Duodenal mucosa (tissue), 2 donors: ENCODE data around the gene TSHZ2.
"Not testable (repeated sequence)": the region's sequence is repeated elsewhere in the genome, so short reads cannot be mapped to it uniquely, and the experiment has no call there.

ENCODE experiments used
- H3K27ac ChIP-seq: one replicate; pipeline ENCODE4 v1.7.0; 2013; ENCODE audit warnings: low read depth, low read length
- H3K27me3 ChIP-seq, 2 donors: one replicate each; pipeline ENCODE4 v1.7.0; 2013; ENCODE audit warnings: low read length in 2 of 2, control low read depth in 1 of 2; ENCODE audit not compliant: insufficient read depth in 2 of 2, control insufficient read depth in 1 of 2
- H3K36me3 ChIP-seq, 2 donors: one replicate each; pipeline ENCODE4 v1.7.0; 2013; ENCODE audit warnings: low read length in 2 of 2, control low read depth in 1 of 2; ENCODE audit not compliant: insufficient read depth in 2 of 2, control insufficient read depth in 1 of 2
- H3K4me1 ChIP-seq, 2 donors: one replicate each; pipeline ENCODE4 v1.7.0; 2013; ENCODE audit warnings: low read length in 2 of 2, control low read depth in 1 of 2; ENCODE audit not compliant: insufficient read depth in 2 of 2, control insufficient read depth in 1 of 2
- H3K4me3 ChIP-seq, 2 donors: one replicate each; pipeline ENCODE4 v1.7.0; 2013; ENCODE audit warnings: low read length in 2 of 2, low read depth in 1 of 2
- H3K9ac ChIP-seq, 2 donors: one replicate each; pipeline ENCODE4 v1.7.0; 2013; ENCODE audit warnings: low read length in 2 of 2, low read depth in 1 of 2
- H3K9me3 ChIP-seq, 2 donors: one replicate each; pipeline ENCODE4 v1.7.0; 2013; ENCODE audit warnings: low read length in 2 of 2, control low read depth in 1 of 2; ENCODE audit not compliant: control insufficient read depth in 1 of 2

TSHZ2 gene

DNA sequence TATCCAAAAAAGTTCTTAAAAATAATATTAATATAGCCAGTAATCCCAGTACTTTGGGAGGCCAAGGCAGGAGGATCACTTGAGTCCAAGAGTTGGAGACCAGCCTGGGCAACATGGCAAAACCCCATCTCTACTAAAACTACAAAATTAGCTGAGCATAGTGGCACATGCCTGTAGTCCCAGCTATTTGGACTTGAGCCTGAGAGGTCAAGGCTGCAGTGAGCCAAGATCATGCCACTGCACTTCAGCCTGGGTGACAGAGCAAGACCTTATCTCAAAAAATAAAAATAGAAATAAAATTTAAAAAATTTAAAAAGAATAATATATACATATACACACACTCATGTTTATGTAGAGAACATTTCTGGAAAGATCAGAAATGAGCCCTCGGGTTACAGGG is 441.7 kb downstream of the TSHZ2 start:
- not testable (repeated sequence) for H3K9me3 ChIP-seq, H3K9ac ChIP-seq, H3K4me1 ChIP-seq, H3K27ac ChIP-seq, H3K36me3 ChIP-seq, H3K4me3 ChIP-seq, H3K27me3 ChIP-seq

DNA sequence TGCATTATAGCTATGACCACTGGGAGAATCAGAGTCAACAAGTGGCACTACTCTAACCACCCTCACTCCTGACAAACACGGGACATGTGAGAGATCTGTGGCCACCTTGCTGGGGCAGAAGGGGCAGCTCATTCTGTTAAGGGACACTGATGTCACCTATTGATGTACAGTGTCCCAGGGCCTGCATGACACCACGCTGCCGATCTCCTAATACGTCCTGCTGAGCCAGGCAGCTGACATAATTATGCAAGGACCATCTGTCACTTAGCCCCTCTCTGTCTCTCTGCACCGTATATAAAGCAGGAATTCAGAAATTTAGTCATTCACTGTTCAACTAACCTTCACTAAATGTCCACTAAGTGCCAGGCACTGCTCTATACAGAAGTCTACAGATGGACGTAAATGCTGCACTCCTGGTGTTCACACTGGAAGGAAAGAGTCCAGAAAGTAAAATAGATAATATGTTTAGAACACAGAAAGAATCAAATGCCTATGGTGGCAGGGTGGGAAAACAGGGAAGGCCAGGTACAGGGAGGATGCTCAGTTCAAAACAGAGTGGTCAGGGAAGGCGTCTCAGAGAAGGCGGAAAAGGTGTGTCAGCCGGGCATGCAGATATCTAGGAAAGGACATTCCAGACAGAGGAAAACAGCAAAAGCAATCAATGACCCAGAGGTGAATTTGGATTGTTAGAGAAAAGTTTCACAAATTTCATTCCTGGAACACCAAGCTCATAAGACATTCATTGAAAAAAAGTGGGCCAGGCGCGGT is 447.7 kb downstream of the TSHZ2 start:
- Histone ChIP-seq H3K9me3 (no peaks in the 10 kb centered on the region), H3K4me3 (no peak overlapping the region), H3K4me1 (no peaks in the 10 kb centered on the region)

DNA sequence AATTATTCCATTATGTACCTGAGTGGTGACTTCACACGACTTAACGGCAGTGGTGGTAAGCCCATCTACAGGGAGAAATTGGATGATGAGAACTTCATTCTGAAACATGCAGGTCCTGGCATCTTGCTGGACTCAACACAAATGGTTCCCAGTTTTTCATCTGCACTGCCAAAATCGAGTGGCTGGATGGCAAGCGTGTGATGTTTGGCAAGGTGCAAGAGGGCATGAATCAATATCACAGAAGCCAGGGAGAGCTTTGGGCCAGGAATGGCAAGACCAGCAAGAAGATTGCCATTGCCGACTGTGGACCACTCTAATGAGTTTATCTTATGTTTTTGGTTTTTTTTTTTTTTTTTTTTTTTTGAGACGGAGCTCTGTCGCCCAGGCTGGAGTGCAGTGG is 449.2 kb downstream of the TSHZ2 start:
- Histone ChIP-seq H3K27ac (no peak overlapping the region), H3K9ac (no peak overlapping the region), H3K4me3 (no peak overlapping the region), H3K9me3 (no peaks in the 10 kb centered on the region), H3K27me3 (no peaks in the 10 kb centered on the region), H3K4me1 (no peaks in the 10 kb centered on the region), H3K36me3 (no peaks in the 10 kb centered on the region)

More for the DNA sequence above, 447.7 kb downstream of the TSHZ2 start:
- Histone ChIP-seq H3K27me3 (no peaks in the 10 kb centered on the region), H3K36me3 (no peaks in the 10 kb centered on the region), H3K9ac (no peak overlapping the region), H3K27ac (no peak overlapping the region)

- H3K9ac ChIP-seq, result no peak overlapping the region
- H3K4me1 ChIP-seq, result no peaks in the 10 kb centered on the region
- H3K36me3 ChIP-seq, result no peaks in the 10 kb centered on the region
- H3K4me3 ChIP-seq, result no peak overlapping the region
- H3K27me3 ChIP-seq, result no peaks in the 10 kb centered on the region
- no peak overlapping the region for H3K27ac ChIP-seq
- H3K9me3 ChIP-seq, result no peaks in the 10 kb centered on the region
Observed at GRCh38 chr20:53422039-53422438, 449.9 kb downstream of the TSHZ2 start.

- H3K9me3 ChIP-seq, result no peaks in the 10 kb centered on the region
- no peaks in the 10 kb centered on the region for H3K36me3 ChIP-seq
Observed at GRCh38 chr20:53423587-53424146, 451.5 kb downstream of the TSHZ2 start.

DNA sequence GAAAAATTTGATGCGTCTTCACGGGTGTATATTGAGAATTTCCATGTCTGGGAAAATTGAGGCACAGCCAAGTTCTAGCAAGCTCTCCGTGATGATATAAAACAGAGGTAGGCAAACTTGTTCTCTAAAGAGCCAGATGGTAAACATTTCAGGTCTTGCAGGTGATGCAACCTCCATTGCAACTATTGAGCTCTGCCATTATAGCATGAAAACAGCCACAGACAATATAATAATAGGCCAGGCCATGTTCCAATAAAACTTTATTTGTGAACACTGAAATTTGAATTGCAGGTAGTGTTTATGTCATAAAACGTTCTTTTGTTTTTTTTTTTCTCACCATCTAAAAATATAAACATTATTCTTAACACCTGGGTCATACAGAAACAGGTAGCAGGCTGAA is 453.3 kb downstream of the TSHZ2 start:
- H3K9ac ChIP-seq, result no peak overlapping the region
- no peaks in the 10 kb centered on the region for H3K9me3 ChIP-seq
- no peaks in the 10 kb centered on the region for H3K4me1 ChIP-seq
- H3K27ac ChIP-seq, result no peak overlapping the region
- H3K36me3 ChIP-seq, result no peaks in the 10 kb centered on the region
- H3K4me3 ChIP-seq, result no peak overlapping the region
- no peaks in the 10 kb centered on the region for H3K27me3 ChIP-seq

More at GRCh38 chr20:53423587-53424146, 451.5 kb downstream of the TSHZ2 start:
- Histone ChIP-seq H3K4me1 (no peaks in the 10 kb centered on the region), H3K27ac (no peak overlapping the region), H3K27me3 (no peaks in the 10 kb centered on the region), H3K9ac (no peak overlapping the region), H3K4me3 (no peak overlapping the region)

DNA sequence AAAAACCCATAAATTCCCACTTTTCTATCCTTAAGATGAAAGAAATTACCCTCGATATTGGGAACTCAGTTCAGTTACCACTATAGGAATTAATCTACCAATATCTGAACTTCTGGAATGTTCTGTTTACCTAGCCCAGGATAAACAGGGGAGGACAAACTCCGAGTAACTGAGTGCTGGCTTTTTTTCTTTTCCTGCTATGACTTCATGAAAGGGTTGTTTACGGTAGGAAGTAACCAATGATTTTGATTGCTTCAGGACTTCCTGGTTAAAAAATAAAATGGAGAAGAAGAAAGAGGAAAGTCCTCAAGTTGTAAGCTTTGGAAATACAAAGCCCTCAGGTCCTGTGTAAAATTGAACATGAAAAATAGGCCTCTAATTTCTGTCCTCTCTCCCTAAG is 453.8 kb downstream of the TSHZ2 start:
- H3K36me3 ChIP-seq, result no peaks in the 10 kb centered on the region

DNA sequence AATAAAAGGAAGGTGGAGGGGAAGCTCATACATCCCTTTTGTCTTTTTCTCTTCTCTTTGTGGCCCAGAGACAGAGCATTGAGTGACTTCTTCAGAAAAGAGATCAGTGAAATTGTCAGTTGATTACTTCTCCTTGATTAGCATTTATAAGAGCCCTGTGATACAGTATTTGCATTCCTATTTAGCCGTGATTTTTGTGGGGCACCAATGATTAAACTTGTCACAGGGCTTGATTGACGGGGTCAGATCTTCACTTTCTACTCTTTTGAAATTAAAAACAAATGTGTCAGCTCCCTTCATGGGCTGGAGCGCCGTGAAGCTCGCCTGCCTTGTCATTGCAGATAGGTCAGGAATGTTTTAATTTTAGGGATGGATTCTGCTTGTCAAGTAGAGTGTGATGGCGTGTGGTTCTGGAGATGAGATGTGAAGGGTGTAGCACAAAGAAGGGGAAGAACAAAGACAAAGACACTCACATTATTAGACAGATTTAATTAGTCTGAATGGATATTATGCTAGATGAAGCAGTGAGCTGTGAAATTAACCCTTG is 454.7 kb downstream of the TSHZ2 start:
- Histone ChIP-seq H3K9me3 (no peaks in the 10 kb centered on the region), H3K9ac (no peak overlapping the region), H3K4me3 (no peak overlapping the region), H3K27ac (no peak overlapping the region), H3K27me3 (no peaks in the 10 kb centered on the region), H3K4me1 (no peaks in the 10 kb centered on the region), H3K36me3 (no peaks in the 10 kb centered on the region)

More for the DNA sequence above, 453.8 kb downstream of the TSHZ2 start:
- no peaks in the 10 kb centered on the region for H3K9me3 ChIP-seq
- H3K4me1 ChIP-seq, result no peaks in the 10 kb centered on the region
- no peaks in the 10 kb centered on the region for H3K27me3 ChIP-seq
- no peak overlapping the region for H3K9ac ChIP-seq
- H3K27ac ChIP-seq, result no peak overlapping the region
- H3K4me3 ChIP-seq, result no peak overlapping the region

GRCh38 chr20:53427951-53428350 is 455.8 kb downstream of the TSHZ2 start:
- Histone ChIP-seq H3K9me3 (no peaks in the 10 kb centered on the region), H3K36me3 (no peaks in the 10 kb centered on the region), H3K27ac (no peak overlapping the region), H3K27me3 (no peaks in the 10 kb centered on the region), H3K4me1 (no peaks in the 10 kb centered on the region), H3K4me3 (no peak overlapping the region), H3K9ac (no peak overlapping the region)

- Histone ChIP-seq H3K4me1 (no peaks in the 10 kb centered on the region), H3K9ac (no peak overlapping the region), H3K27me3 (no peaks in the 10 kb centered on the region), H3K4me3 (no peak overlapping the region), H3K36me3 (no peaks in the 10 kb centered on the region), H3K27ac (no peak overlapping the region), H3K9me3 (no peaks in the 10 kb centered on the region)
Observed at GRCh38 chr20:53428588-53428987, 456.4 kb downstream of the TSHZ2 start.
